HepG2 (cell line): ENCODE data around the gene ALKBH4. TPM values are rescaled to one million over a fixed set of nuclear protein-coding genes. Genes with fewer than 3 reads are reported as not detected.

Experiments
- CHCHD3 ChIP-seq: sonication (generic); formaldehyde crosslinking; IDR thresholded peaks from 2 replicates; pipeline ENCODE4 v1.8.0; 2022; ENCODE audit warnings: mild to moderate bottlenecking, missing genetic modification reagents, moderate library complexity
- DR1 ChIP-seq: sonication (generic); formaldehyde crosslinking; IDR thresholded peaks from 2 replicates; pipeline ENCODE4 v1.8.0; 2021; ENCODE audit warnings: mild to moderate bottlenecking, missing genetic modification reagents, inconsistent platforms
- FOXA3 ChIP-seq: IDR thresholded peaks from 2 replicates; pipeline ENCODE4 v1.6.1; 2016; ENCODE audit warnings: missing genetic modification reagents, missing compliant biosample characterization
- FOXK2 ChIP-seq: fragments of 450-650 bp; IDR thresholded peaks from 2 replicates; pipeline ENCODE4 v1.6.1; 2016
- HMG20A ChIP-seq: IDR thresholded peaks from 2 replicates; pipeline ENCODE4 v1.6.1; 2016; ENCODE audit warnings: borderline replicate concordance
- ISL2 ChIP-seq: sonication (generic); formaldehyde crosslinking; IDR thresholded peaks from 2 replicates; pipeline ENCODE4 v1.5.0; 2020; ENCODE audit warnings: missing genetic modification reagents
- JDP2 ChIP-seq: sonication (generic); formaldehyde crosslinking; IDR thresholded peaks from 2 replicates; pipeline ENCODE4 v1.8.1; 2022; ENCODE audit warnings: missing genetic modification reagents, borderline replicate concordance
- KDM4B ChIP-seq: sonication (generic); formaldehyde crosslinking; IDR thresholded peaks from 2 replicates; pipeline ENCODE4 v1.4.0; 2020; ENCODE audit warnings: missing genetic modification reagents
- NCOA2 ChIP-seq: sonication (generic); formaldehyde crosslinking; IDR thresholded peaks from 2 replicates; pipeline ENCODE4 v1.8.0; 2022; ENCODE audit warnings: inconsistent platforms
- NFATC3 ChIP-seq: sonication (generic); formaldehyde crosslinking; IDR thresholded peaks from 2 replicates; pipeline ENCODE4 v1.5.1; 2020; ENCODE audit warnings: mild to moderate bottlenecking, missing genetic modification reagents
- PCBP2 ChIP-seq: fragments of 200-400 bp; formaldehyde crosslinking; optimal IDR thresholded peaks from 2 replicates; pipeline ENCODE3; 2018; ENCODE audit warnings: low read length, low read depth; ENCODE audit not compliant: poor library complexity, severe bottlenecking
- PITX1 ChIP-seq: sonication (generic); formaldehyde crosslinking; IDR thresholded peaks from 2 replicates; pipeline ENCODE4 v1.5.1; 2020; ENCODE audit warnings: mild to moderate bottlenecking, missing genetic modification reagents
- SKIL ChIP-seq: sonication (generic); formaldehyde crosslinking; IDR thresholded peaks from 2 replicates; pipeline ENCODE4 v1.8.0; 2022; ENCODE audit warnings: missing genetic modification reagents, mild to moderate bottlenecking, moderate library complexity, borderline replicate concordance
- SMARCE1 ChIP-seq: fragments of 450-650 bp; IDR thresholded peaks from 2 replicates; pipeline ENCODE4 v1.6.1; 2017; ENCODE audit warnings: borderline replicate concordance
- STAT5B ChIP-seq: sonication (generic); formaldehyde crosslinking; IDR thresholded peaks from 2 replicates; pipeline ENCODE4 v1.4.0; 2020; ENCODE audit warnings: missing genetic modification reagents
- SYNCRIP ChIP-seq: fragments of 200-400 bp; formaldehyde crosslinking; IDR thresholded peaks from 2 replicates; pipeline ENCODE4 v1.6.1; 2018; ENCODE audit warnings: mild to moderate bottlenecking, low read depth, low read length; ENCODE audit not compliant: insufficient read depth
- ZBED4 ChIP-seq: sonication (generic); formaldehyde crosslinking; IDR thresholded peaks from 2 replicates; pipeline ENCODE4 v1.4.0; 2020; ENCODE audit warnings: missing genetic modification reagents, borderline replicate concordance
- ZNF234 ChIP-seq: sonication (generic); formaldehyde crosslinking; conservative IDR thresholded peaks from 2 replicates; pipeline ENCODE4 v1.5.1; 2020; ENCODE audit warnings: mild to moderate bottlenecking, missing genetic modification reagents
- ZNF251 ChIP-seq: sonication (generic); formaldehyde crosslinking; IDR thresholded peaks from 2 replicates; pipeline ENCODE4 v1.9.0; 2021; ENCODE audit warnings: mild to moderate bottlenecking, missing genetic modification reagents
- ZNF414 ChIP-seq: sonication (generic); formaldehyde crosslinking; IDR thresholded peaks from 2 replicates; pipeline ENCODE4 v1.5.0; 2020; ENCODE audit warnings: missing genetic modification reagents
- ZSCAN9 ChIP-seq: IDR thresholded peaks from 2 replicates; pipeline ENCODE4 v1.6.1; 2016; ENCODE audit warnings: borderline replicate concordance
- ZXDC ChIP-seq: sonication (generic); formaldehyde crosslinking; IDR thresholded peaks from 2 replicates; pipeline ENCODE4 v1.5.0; 2020; ENCODE audit warnings: mild to moderate bottlenecking, missing genetic modification reagents
- polyA plus RNA-seq, 8 experiments: library from polyadenylated mRNA; depleted of rRNA in 3 of 8; stranded (reverse) in 7 of 8; unstranded in 1 of 8; fragments of >200 nt; fragmentation: Illumina TruSeq in 4 of 8; extraction: Trizol in 4 of 8; gene quantifications; 2 replicates each; pipeline versions ENCODE4 v1.2.1 to v1.2.3, GENCODE V29; 2011 to 2016; ENCODE audit warnings: low read depth in 4 of 8, missing spikeins in 1 of 8, mixed read lengths in 1 of 8; ENCODE audit not compliant: insufficient read depth in 1 of 8
- total RNA-seq, 5 experiments: library from RNA; depleted of rRNA; stranded (reverse); fragments of >200 nt; fragmentation: Illumina TruSeq; extraction: Trizol; gene quantifications; 2 replicates each; pipeline ENCODE4 v1.2.3, GENCODE V29; 2016; ENCODE audit warnings: low read depth in 1 of 5

Gene ALKBH4
- total and polyA plus RNA-seq, 2 of the 13 experiments (the other 11 are each of a cell fraction or from before 2014, with no cell fraction given) = 2.6 to 8.8 TPM

GRCh38 chr7:102464577-102465280, at the start of gene ALKBH4, which contains the start of gene LRWD1 (continued):
- 0 out of 2 replicates have a peak, but pooled peaks have one; percentile 54 for TF ChIP-seq ZBED4 (CRISPR knock-in tag)
- 0 out of 2 replicates have a peak, but pooled peaks have one; percentile 69 for TF ChIP-seq ZNF414 (CRISPR knock-in tag)
- no peak; the same call in 1 of the 2 replicates for TF ChIP-seq KDM4B (CRISPR knock-in tag)
- TF ChIP-seq ZNF251 (CRISPR knock-in tag) = no peak
- TF ChIP-seq STAT5B (CRISPR knock-in tag) = no peak
- no peak for TF ChIP-seq SKIL (CRISPR knock-in tag)
- TF ChIP-seq FOXA3 (CRISPR knock-in tag) = peak; percentile 46
- TF ChIP-seq SYNCRIP = no peak
- TF ChIP-seq ISL2 (CRISPR knock-in tag) = 0 out of 2 replicates have a peak, but pooled peaks have one; percentile 24
- no peak; the same call in 1 of the 2 replicates for TF ChIP-seq DR1
- TF ChIP-seq FOXK2 = no peak
- no peak; the same call in 1 of the 2 replicates for TF ChIP-seq ZXDC
- TF ChIP-seq ZNF234 (CRISPR knock-in tag) = no peak
- no peak for TF ChIP-seq NCOA2 (CRISPR knock-in tag)
- TF ChIP-seq PITX1 = no peak
- no peak for TF ChIP-seq ZSCAN9 (CRISPR knock-in tag)
- TF ChIP-seq JDP2 (CRISPR knock-in tag) = no peak; the same call in 1 of the 2 replicates
- peak; percentile 35; the same call in 1 of the 2 replicates for TF ChIP-seq CHCHD3 (CRISPR knock-in tag)
- TF ChIP-seq PCBP2 = no peak
- no peak for TF ChIP-seq HMG20A
- no peak for TF ChIP-seq NFATC3 (CRISPR knock-in tag)
- no peak for TF ChIP-seq SMARCE1
